ENCODE data around the gene GID8. TPM values are rescaled to one million over a fixed set of nuclear protein-coding genes. Genes with fewer than 3 reads are reported as not detected.

The GID8 gene
- total and polyA plus RNA-seq, 2 of the 13 experiments (the other 11 are each of a cell fraction or from before 2014, with no cell fraction given) = 39.6 to 59.8 TPM

- TF ChIP-seq ARNT2 (CRISPR knock-in tag; IDR thresholded peaks at IDR 0.05; ENCODE audit: low read depth) = no peak
- peak; percentile 41; the same call in 1 of the 2 replicates for TF ChIP-seq ZFX (CRISPR knock-in tag; IDR thresholded peaks at IDR 0.05; ENCODE audit: low read depth)
- no peak for TF ChIP-seq ZNF343 (CRISPR knock-in tag; IDR thresholded peaks at IDR 0.05)
- TF ChIP-seq SNRNP70 (IDR thresholded peaks at IDR 0.05; ENCODE audit: low read depth, low read length) = no peak
- TF ChIP-seq MZF1 (CRISPR knock-in tag; IDR thresholded peaks at IDR 0.05; ENCODE audit: borderline replicate concordance) = no peak
- TF ChIP-seq ZNF598 (CRISPR knock-in tag; IDR thresholded peaks at IDR 0.05; ENCODE audit: borderline replicate concordance) = 0 out of 2 replicates have a peak, but pooled peaks have one; percentile 52
- no peak for TF ChIP-seq ZNF709 (CRISPR knock-in tag; IDR thresholded peaks at IDR 0.05)
- 0 out of 2 replicates have a peak, but pooled peaks have one; percentile 41 for TF ChIP-seq MIER2 (CRISPR knock-in tag; IDR thresholded peaks at IDR 0.05)
- no peak for TF ChIP-seq ZNF790 (CRISPR knock-in tag; IDR thresholded peaks at IDR 0.05; ENCODE audit: borderline replicate concordance)
- TF ChIP-seq ZMYM4 (CRISPR knock-in tag; IDR thresholded peaks at IDR 0.05) = 0 out of 2 replicates have a peak, but pooled peaks have one; percentile 21
- TF ChIP-seq ZNF256 (CRISPR knock-in tag; conservative IDR thresholded peaks at IDR 0.05) = no peak
- TF ChIP-seq ZBED4 (CRISPR knock-in tag; IDR thresholded peaks at IDR 0.05; ENCODE audit: borderline replicate concordance) = 0 out of 2 replicates have a peak, but pooled peaks have one; percentile 41
- peak; percentile 7 for TF ChIP-seq RBM22 (optimal IDR thresholded peaks at IDR 0.05; ENCODE audit: low read length)
- 0 out of 2 replicates have a peak, but pooled peaks have one; percentile 48 for TF ChIP-seq KAT7 (CRISPR knock-in tag; IDR thresholded peaks at IDR 0.05; ENCODE audit: borderline replicate concordance)
- no peak for TF ChIP-seq SP1 (IDR thresholded peaks at IDR 0.05)
- peak; percentile 51; the same call in 1 of the 2 replicates for TF ChIP-seq SP1 (CRISPR knock-in tag; IDR thresholded peaks at IDR 0.05)
- no peak for TF ChIP-seq ZNF160 (CRISPR knock-in tag; IDR thresholded peaks at IDR 0.05)
- TF ChIP-seq RORA (CRISPR knock-in tag; IDR thresholded peaks at IDR 0.05) = no peak
- TF ChIP-seq CHD4 (IDR thresholded peaks at IDR 0.05; ENCODE audit: borderline replicate concordance, low read length) = no peak
- 0 out of 2 replicates have a peak, but pooled peaks have one; percentile 49 for TF ChIP-seq POGZ (CRISPR knock-in tag; IDR thresholded peaks at IDR 0.05)
- TF ChIP-seq ZSCAN29 (CRISPR knock-in tag; conservative IDR thresholded peaks at IDR 0.05) = no peak
- TF ChIP-seq HMGXB4 (CRISPR knock-in tag; IDR thresholded peaks at IDR 0.05; ENCODE audit: borderline replicate concordance in 1 of 2, low read depth in 1 of 2) = peak; percentile 62 to 72; a peak in 2 of 4 replicates
- TF ChIP-seq NCOA2 (CRISPR knock-in tag; IDR thresholded peaks at IDR 0.05) = 0 out of 2 replicates have a peak, but pooled peaks have one; percentile 13
- 0 out of 2 replicates have a peak, but pooled peaks have one; percentile 15 for TF ChIP-seq ARHGAP35 (CRISPR knock-in tag; IDR thresholded peaks at IDR 0.05; ENCODE audit: borderline replicate concordance)
Observed at GRCh38 chr20:62907384-62908317, 30.3 kb upstream of the GID8 start (continued).
